Daoy (cell line): ENCODE results near the gene NUTM2G. TPM values are rescaled to one million over a fixed set of nuclear protein-coding genes. Genes with fewer than 3 reads are reported as not detected.
"Not testable (repeated sequence)": the region's sequence is repeated elsewhere in the genome, so short reads cannot be mapped to it uniquely, and the experiment has no call there.

Experiments
- DNase-seq: peaks from one replicate; pipeline ENCODE4 v3.0.0-alpha.2; 2015; ENCODE audit warnings: low read depth
- total RNA-seq: library from RNA; depleted of rRNA; stranded (reverse); fragments of >200 nt; shearing (Covaris generic); gene quantifications from 2 replicates; pipeline ENCODE4 v1.2.3, GENCODE V29; 2014; rRNA removed

The NUTM2G gene
- total RNA-seq, 1 experiment from 2014 or later = under 0.01 TPM

DNA sequence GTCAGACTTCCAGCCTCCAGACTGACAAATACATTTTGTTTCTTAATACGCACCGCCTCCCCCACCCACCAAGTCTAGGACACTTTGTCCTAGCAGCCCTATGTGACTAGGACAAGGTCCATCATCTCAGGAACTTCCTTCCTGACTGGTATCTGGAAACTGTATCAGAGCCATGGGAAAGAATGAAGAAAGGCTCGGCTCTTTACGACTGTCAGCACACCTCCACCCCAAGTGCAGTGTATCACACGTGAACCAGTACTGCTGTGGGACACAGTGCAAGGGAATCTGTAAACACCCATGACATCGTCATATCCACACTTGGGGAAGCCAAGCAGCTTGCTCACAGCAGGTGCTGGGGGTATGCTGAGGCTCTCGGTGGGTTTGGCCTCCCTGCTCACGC lies 13.0 kb downstream of the NUTM2G start:
- not testable (repeated sequence) for DNase-seq

DNA sequence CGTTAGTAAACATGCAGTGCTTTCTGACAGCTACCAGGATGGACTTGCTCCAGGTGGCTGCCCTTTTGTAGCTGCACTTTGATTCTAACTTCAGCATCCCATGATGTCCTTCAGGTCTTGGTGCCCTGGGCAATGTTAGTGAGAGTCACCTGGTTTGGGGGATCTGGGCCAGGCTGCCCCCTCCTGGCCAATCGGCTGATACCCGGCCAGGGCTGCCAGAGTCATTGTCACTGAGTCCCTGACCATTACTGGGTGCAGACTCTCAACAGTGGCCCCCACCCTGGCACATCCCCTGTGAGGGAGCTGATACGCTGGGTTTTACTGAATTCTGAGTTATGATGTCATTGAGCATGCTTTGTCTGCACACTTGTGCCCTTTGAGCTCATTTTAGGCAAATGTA lies 13.5 kb downstream of the NUTM2G start:
- not testable (repeated sequence) for DNase-seq

DNA sequence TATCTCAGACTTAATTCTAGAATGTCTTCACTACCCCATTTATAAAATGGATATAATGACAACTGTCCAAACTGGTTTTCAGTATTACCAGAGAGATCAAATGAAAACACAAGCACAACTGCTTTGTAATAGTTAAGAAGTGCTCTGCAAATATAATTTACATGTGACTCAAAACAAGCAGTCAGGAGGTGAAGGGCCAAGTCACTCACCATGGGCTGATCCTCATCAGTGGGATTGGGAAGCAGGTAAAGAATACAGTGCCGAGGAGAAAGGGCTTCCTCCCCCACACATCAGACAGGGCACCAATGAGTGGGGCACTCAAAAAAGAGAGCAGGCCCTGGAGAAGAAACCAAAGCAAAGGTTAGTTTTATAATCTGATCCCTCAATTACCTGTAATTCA lies 20.7 kb downstream of the NUTM2G start:
- DNase-seq = not testable (repeated sequence)

DNA sequence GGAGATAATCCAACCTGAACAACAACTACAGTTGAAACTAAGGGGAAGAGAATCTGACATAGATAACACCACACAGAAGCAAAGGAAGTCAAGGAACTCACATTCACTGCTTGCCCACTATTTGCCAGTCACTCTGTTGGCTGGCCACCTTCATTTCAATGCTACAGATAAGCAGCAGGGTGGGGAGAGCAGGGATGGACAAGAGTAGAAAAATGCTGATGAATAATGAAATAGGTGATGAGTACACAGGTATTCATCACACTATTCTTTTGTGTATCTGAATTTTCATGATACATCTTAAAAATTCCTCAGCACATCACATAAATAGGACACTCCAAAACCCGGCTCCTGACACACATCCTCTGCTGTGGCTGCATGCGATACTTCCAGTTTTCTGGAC lies 21.9 kb downstream of the NUTM2G start:
- DNase-seq = not testable (repeated sequence)

DNA sequence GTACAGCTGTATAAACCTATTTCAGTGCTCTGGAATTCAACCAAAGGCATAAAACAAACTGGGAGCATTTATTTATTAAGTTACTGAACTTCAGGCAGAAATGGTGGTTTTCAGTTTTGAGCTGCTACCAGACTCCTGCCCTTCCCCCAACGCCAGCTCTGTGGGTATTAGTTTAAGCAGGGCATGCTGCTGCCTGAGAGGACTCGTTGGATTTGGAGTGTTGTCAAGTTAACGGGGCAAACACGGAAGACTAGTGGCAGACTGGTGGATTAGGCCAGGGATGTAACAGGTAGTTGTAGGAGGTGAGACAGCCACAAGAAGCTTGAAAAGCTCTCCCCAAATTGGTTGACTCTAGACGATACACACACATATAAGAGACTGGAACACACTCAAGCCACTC lies 38.9 kb downstream of the NUTM2G start:
- not testable (repeated sequence) for DNase-seq

DNA sequence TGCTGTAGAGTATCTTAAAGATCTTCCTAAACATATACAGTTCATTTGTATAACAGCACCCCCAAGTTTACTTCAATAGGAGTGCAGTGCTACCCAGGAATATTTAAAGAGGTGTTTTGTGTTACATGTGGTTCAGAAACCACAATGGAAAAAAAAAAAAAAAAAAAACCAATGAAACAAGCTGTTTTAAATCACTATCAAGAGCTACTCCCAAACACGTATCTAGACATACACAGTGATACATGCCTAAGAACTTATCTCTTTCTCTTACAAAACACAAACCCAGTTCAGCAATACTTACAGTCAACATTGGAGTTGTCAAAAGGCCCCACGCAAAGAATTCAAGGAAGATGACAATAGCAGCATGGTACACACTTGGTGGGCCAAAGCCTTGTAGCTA lies 43.9 kb downstream of the NUTM2G start:
- DNase-seq = not testable (repeated sequence)

DNA sequence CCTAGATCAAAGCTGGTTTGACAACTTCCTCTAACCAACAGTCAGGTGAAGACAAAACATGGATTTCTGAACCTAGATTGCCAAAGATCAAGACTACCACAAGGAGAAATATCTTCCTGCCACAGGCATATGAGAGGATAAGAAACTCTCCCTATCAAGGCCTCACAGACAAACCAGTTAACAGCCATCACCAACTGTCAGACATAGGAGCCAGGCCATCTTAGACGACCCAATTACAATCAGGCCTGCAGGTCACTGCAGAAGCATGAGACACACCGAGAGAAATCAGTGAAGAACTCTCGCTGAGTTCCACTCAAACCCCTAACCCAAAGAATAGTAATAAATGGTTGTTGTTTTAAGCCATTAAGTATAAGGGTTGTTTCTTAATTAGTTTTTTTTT lies 45.4 kb downstream of the NUTM2G start:
- not testable (repeated sequence) for DNase-seq

DNA sequence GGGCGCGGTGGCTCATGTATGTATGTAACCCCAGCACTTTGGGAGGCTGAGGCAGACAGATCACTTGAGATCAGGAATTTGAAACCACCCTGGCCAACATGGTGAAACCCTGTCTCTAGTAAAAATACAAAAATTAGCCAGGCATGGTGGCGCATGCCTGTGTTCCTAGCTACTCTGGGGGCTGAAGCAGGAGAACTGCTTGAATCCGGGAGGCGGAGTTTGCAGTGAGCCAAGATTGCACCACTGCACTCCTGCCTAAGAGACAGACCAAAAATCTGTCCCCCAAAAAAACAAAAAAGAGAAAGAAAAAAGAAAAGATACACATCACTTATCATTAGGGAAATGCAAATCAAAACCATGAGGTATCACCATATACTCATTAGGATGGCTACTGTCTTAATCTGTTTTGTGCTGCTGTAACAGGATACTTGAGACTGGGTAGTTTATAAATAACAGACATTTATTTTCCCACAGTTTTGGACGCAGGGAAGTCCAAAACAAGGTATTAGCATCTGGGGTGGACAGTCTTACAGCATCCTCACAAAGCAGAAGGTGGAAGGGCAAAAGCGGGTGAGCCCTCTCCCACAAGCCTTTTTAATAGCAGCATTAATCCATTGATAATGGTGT lies 55.0 kb downstream of the NUTM2G start:
- DNase-seq = not testable (repeated sequence)

DNA sequence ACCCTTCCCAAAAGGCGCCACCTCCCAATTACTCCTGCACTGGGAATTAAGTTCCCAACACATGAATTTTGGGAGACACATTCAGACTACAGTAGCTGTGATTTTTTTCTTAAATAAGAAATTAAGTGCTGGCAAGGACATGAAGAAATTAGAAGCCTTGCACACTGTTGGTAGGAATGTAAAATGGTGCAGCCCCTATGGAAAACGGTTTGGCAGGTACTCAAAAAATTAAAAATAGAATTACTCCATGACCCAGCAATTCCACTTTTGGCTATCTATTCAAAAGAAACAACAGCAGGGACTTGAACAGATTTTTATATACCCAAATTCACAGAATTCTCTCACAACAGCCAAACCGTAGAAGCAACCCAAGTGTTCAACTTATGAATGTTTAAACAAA lies 55.5 kb downstream of the NUTM2G start:
- not testable (repeated sequence) for DNase-seq

DNA sequence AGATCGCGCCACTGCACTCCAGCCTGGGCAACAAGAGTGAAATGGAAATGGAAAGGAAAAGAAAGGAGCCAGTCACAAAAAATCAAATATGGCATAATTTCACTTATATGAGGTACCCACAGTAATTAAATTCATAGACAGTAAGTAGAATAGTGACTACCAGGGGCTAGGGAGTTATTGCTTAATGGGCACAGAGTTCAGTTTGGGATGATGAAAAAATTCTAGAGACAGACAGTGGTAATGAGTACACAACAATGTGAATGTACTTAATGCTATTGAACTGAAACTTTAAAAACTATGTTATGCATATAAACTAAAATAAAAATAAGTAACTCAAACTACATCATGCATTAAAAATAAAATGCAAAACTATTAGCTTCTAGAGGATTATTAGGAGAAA lies 56.2 kb downstream of the NUTM2G start:
- not testable (repeated sequence) for DNase-seq

Other genes starting within 250 kb of the NUTM2G start
- gene ZNF510, start 150.8 kb upstream of the NUTM2G start, total RNA-seq = 9.9 and 14.8 TPM in 2 replicates
- 1.9 and 2.1 TPM in 2 replicates for gene ZNF782, start 74.3 kb upstream of the NUTM2G start, total RNA-seq
- 13.6 and 15.3 TPM in 2 replicates for gene CTSV, start 110.3 kb downstream of the NUTM2G start, total RNA-seq